SW480 (cell line): ENCODE results near the gene TUT1.
"Not testable (repeated sequence)": the region's sequence is repeated elsewhere in the genome, so short reads cannot be mapped to it uniquely, and the experiment has no call there.

Experiments used
- DNase-seq: peaks from one replicate; pipeline ENCODE4 v3.0.0-alpha.2; 2016; ENCODE audit warnings: low spot score

TUT1 gene

GRCh38 chr11:62591448-62592145, at the start of gene TUT1:
TUT1 (minus strand) TSS chr11:62591523; CDS start chr11:62591485, 38 bp downstream.
- DNase-seq, result peak; percentile 100

- no peak for DNase-seq
Measured at GRCh38 chr11:62632492-62632891, 41.2 kb upstream of the TUT1 start.

GRCh38 chr11:62627713-62628112, 36.4 kb upstream of the TUT1 start:
- no peak for DNase-seq

GRCh38 chr11:62622476-62623089, 31.3 kb upstream of the TUT1 start:
- DNase-seq, result no peak

GRCh38 chr11:62621567-62622470, 30.5 kb upstream of the TUT1 start, which contains the start of gene B3GAT3:
B3GAT3 (minus strand) TSS chr11:62621986; CDS start chr11:62621947, 39 bp downstream.
- peak; percentile 98 for DNase-seq

GRCh38 chr11:62621027-62621566, 29.8 kb upstream of the TUT1 start:
- no peak for DNase-seq

GRCh38 chr11:62616957-62617356, 25.6 kb upstream of the TUT1 start:
- not testable (repeated sequence) for DNase-seq

GRCh38 chr11:62615521-62615920, 24.2 kb upstream of the TUT1 start:
- DNase-seq, result no peak

GRCh38 chr11:62614275-62614674, 23.0 kb upstream of the TUT1 start:
- DNase-seq, result peak; percentile 48

GRCh38 chr11:62613291-62613778, 22.0 kb upstream of the TUT1 start:
- DNase-seq, result no peak

GRCh38 chr11:62612366-62613290, 21.3 kb upstream of the TUT1 start, which contains the start of the genes EML3 and ROM1:
EML3 (minus strand) TSS chr11:62612775; CDS start chr11:62612457, 318 bp downstream.
ROM1 (plus strand) TSS chr11:62613257; CDS start chr11:62613282, 25 bp downstream.
- DNase-seq, result peak; percentile 74

- peak; percentile 48 for DNase-seq
Measured at GRCh38 chr11:62611705-62612365, 20.5 kb upstream of the TUT1 start.

GRCh38 chr11:62610814-62611704, 19.7 kb upstream of the TUT1 start:
- DNase-seq, result no peak

GRCh38 chr11:62610403-62610802, 19.1 kb upstream of the TUT1 start:
- DNase-seq, result no peak

- DNase-seq, result no peak
Measured at GRCh38 chr11:62608776-62609175, 17.5 kb upstream of the TUT1 start.

- DNase-seq, result no peak
Measured at GRCh38 chr11:62607714-62608113, 16.4 kb upstream of the TUT1 start.

- no peak for DNase-seq
Measured at GRCh38 chr11:62605902-62606301, 14.6 kb upstream of the TUT1 start.

GRCh38 chr11:62605467-62605866, 14.1 kb upstream of the TUT1 start:
- no peak for DNase-seq

- no peak for DNase-seq
Measured at GRCh38 chr11:62604460-62605120, 13.3 kb upstream of the TUT1 start.
